DOHH2 (cell line): Measurements from ENCODE around the gene PDGFD.

Source experiments
- EZH2phosphoT487 ChIP-seq: fragments of 200-600 bp; sonication (generic); IDR thresholded peaks from 2 replicates; pipeline ENCODE4 v1.6.1; 2017; ENCODE audit warnings: borderline replicate concordance, mild to moderate bottlenecking, antibody characterized with exemption, low read length, moderate library complexity, mixed read lengths
- TF ChIP-seq, protein P1 (sequence below): fragments of 200-600 bp; sonication (generic); IDR thresholded peaks from one replicate; pipeline ENCODE4 v1.5.1; 2014; ENCODE audit warnings: antibody characterized with exemption, mild to moderate bottlenecking, low read depth, low read length; ENCODE audit not compliant: poor library complexity, severe bottlenecking

DNA sequence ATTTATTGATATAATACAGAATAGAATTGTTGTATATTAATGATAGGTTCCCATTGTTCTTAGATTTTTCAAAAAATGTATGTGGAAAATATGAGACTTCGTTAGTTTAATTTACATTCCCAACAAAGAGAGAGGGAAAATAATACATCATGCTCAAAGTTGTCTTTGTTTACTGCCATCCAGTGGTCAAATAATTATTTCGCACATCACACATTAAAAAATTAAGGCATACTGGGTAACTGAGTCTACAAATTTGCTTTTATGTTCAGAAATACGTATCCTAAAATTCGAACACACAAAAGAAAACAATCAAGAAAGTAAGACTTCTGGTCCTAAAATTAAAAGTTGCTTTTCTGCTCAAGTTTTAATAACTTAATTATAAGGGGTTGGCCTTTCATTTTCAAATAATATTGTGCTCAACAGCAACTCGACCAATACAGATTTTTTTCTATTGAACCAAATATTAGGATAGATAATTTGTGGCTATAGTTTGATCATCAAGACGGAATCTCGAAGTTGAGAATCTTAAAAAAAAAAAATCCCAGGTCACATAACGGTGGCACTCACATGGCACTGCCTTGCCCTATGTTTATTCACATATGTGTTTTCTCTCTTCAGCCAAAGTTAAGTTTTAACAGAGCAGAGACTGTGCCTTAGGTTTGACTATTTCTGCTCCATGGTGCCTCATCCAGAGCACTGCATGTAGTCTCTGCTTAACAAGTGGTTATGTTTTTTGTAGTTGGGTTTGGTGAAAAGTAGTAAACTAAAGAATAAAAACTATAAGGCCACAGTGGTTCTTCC is 12.3 kb downstream of the PDGFD start:
- TF ChIP-seq, protein P1, sequence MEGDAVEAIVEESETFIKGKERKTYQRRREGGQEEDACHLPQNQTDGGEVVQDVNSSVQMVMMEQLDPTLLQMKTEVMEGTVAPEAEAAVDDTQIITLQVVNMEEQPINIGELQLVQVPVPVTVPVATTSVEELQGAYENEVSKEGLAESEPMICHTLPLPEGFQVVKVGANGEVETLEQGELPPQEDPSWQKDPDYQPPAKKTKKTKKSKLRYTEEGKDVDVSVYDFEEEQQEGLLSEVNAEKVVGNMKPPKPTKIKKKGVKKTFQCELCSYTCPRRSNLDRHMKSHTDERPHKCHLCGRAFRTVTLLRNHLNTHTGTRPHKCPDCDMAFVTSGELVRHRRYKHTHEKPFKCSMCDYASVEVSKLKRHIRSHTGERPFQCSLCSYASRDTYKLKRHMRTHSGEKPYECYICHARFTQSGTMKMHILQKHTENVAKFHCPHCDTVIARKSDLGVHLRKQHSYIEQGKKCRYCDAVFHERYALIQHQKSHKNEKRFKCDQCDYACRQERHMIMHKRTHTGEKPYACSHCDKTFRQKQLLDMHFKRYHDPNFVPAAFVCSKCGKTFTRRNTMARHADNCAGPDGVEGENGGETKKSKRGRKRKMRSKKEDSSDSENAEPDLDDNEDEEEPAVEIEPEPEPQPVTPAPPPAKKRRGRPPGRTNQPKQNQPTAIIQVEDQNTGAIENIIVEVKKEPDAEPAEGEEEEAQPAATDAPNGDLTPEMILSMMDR: peak; percentile 62
- TF ChIP-seq EZH2phosphoT487: no peak
